ENCODE data around the gene ITPK1. TPM values are rescaled to one million over a fixed set of nuclear protein-coding genes. Genes with fewer than 3 reads are reported as not detected.

Gene ITPK1
- total RNA-seq, 1 experiment from 2014 or later = 88.6 TPM

GRCh38 chr14:93004699-93005082 lies 111.0 kb downstream of the ITPK1 start:
- no peak overlapping the region for H2AFZ ChIP-seq
- H3K9me3 ChIP-seq (ENCODE audit: insufficient read depth, low read depth) = no peaks in the 10 kb centered on the region
- H3K4me2 ChIP-seq = no peak overlapping the region
- DNase-seq = no peak
- no peak overlapping the region for H3K27ac ChIP-seq
- H4K20me1 ChIP-seq (ENCODE audit: insufficient read depth) = 0 out of 2 replicates have a peak, but pooled peaks cover 7% of the 10 kb centered on the region
- H3K36me3 ChIP-seq (ENCODE audit: low read depth) = no peaks in the 10 kb centered on the region
- H3K4me3 ChIP-seq = no peak overlapping the region
- H3K4me1 ChIP-seq (replicated peaks; ENCODE audit: insufficient read depth) = peaks cover 29% of the 10 kb centered on the region
- BruUV-seq (replicated peaks) = no TSS peak
- H3K79me2 ChIP-seq (ENCODE audit: low read depth) = peaks cover 13% of the 10 kb centered on the region; the same call in 1 of the 2 replicates
- ChIA-PET POLR2A (ENCODE audit: unreplicated experiment) (no interaction called here), CTCF (no interaction called here)
- no peak for TF ChIP-seq CTCF (conservative IDR thresholded peaks at IDR 0.05)
- H3K9me2 ChIP-seq (ENCODE audit: insufficient read depth) = no peaks in the 10 kb centered on the region
- H3K27me3 ChIP-seq (ENCODE audit: insufficient read depth, low read depth) = no peaks in the 10 kb centered on the region
- H3F3A ChIP-seq (ENCODE audit: insufficient read depth, low read depth) = no peaks in the 10 kb centered on the region
- intact Hi-C loops (cut with micrococcal nuclease; ENCODE audit: unreplicated experiment) = no loop called here

GRCh38 chr14:93003945-93004698 lies 111.6 kb downstream of the ITPK1 start:
- ChIA-PET CTCF (no interaction called here), POLR2A (ENCODE audit: unreplicated experiment) (no interaction called here)
- Histone ChIP-seq H2AFZ (no peak overlapping the region), H3K27me3 (ENCODE audit: insufficient read depth, low read depth) (no peaks in the 10 kb centered on the region), H3K9me3 (ENCODE audit: insufficient read depth, low read depth) (no peaks in the 10 kb centered on the region), H3F3A (ENCODE audit: insufficient read depth, low read depth) (no peaks in the 10 kb centered on the region), H3K4me3 (no peak overlapping the region), H3K4me2 (no peak overlapping the region), H3K79me2 (ENCODE audit: low read depth) (peaks cover 13% of the 10 kb centered on the region; the same call in 1 of the 2 replicates), H3K27ac (no peak overlapping the region), H4K20me1 (ENCODE audit: insufficient read depth) (0 out of 2 replicates have a peak, but pooled peaks cover 7% of the 10 kb centered on the region), H3K4me1 (replicated peaks; ENCODE audit: insufficient read depth) (peaks cover 27% of the 10 kb centered on the region), H3K9me2 (ENCODE audit: insufficient read depth) (no peaks in the 10 kb centered on the region), H3K36me3 (ENCODE audit: low read depth) (no peaks in the 10 kb centered on the region)
- TF ChIP-seq EZH2 (IDR thresholded peaks at IDR 0.05; ENCODE audit: low read depth) = no peak
- TF ChIP-seq CTCF (conservative IDR thresholded peaks at IDR 0.05) = no peak
- DNase-seq = no peak
- intact Hi-C loops (cut with micrococcal nuclease; ENCODE audit: unreplicated experiment) = no loop called here
- BruUV-seq (replicated peaks) = no TSS peak

- no peaks in the 10 kb centered on the region for H3K27me3 ChIP-seq (ENCODE audit: insufficient read depth, low read depth)
- CTCF ChIA-PET = no interaction called here
- POLR2A ChIA-PET (ENCODE audit: unreplicated experiment) = no interaction called here
- no peak overlapping the region for H3K4me3 ChIP-seq
- peaks cover 15% of the 10 kb centered on the region for H3K4me1 ChIP-seq (replicated peaks; ENCODE audit: insufficient read depth)
- H3K36me3 ChIP-seq (ENCODE audit: low read depth) = no peaks in the 10 kb centered on the region
- DNase-seq = no peak
- no peaks in the 10 kb centered on the region for H3K9me3 ChIP-seq (ENCODE audit: insufficient read depth, low read depth)
- H3K79me2 ChIP-seq (ENCODE audit: low read depth) = peaks cover 8% of the 10 kb centered on the region; the same call in 1 of the 2 replicates
- no peak overlapping the region for H3K27ac ChIP-seq
- TF ChIP-seq CTCF (conservative IDR thresholded peaks at IDR 0.05) = no peak
- no peak for TF ChIP-seq EZH2 (IDR thresholded peaks at IDR 0.05; ENCODE audit: low read depth)
- no peak overlapping the region for H2AFZ ChIP-seq
- H3K9me2 ChIP-seq (ENCODE audit: insufficient read depth) = no peaks in the 10 kb centered on the region
- H3K4me2 ChIP-seq = no peak overlapping the region
- 0 out of 2 replicates have a peak, but pooled peaks cover 4% of the 10 kb centered on the region for H4K20me1 ChIP-seq (ENCODE audit: insufficient read depth)
- intact Hi-C loops (cut with micrococcal nuclease; ENCODE audit: unreplicated experiment) = no loop called here
- BruUV-seq (replicated peaks) = no TSS peak
- H3F3A ChIP-seq (ENCODE audit: insufficient read depth, low read depth) = no peaks in the 10 kb centered on the region
These were observed 112.8 kb downstream of the ITPK1 start for GRCh38 chr14:93002851-93003298.
